D721Med (cell line): ENCODE results near the gene AGPAT3.

Experiments
- DNase-seq: peaks from one replicate; pipeline ENCODE4 v3.0.0; 2011; ENCODE audit warnings: low spot score; ENCODE audit not compliant: insufficient read length
- FAIRE-seq: peaks from 2 replicates; lab custom pipeline; 2011; peaks lifted over from hg19 to GRCh38; lab: Jason Lieb, UNC
- TF ChIP-seq, protein P1 (sequence below): IDR thresholded peaks from 2 replicates; pipeline ENCODE4 v1.5.1; 2012; ENCODE audit warnings: mild to moderate bottlenecking, control low read depth; ENCODE audit not compliant: insufficient read depth; ENCODE audit errors: missing control alignments

The AGPAT3 gene

DNA sequence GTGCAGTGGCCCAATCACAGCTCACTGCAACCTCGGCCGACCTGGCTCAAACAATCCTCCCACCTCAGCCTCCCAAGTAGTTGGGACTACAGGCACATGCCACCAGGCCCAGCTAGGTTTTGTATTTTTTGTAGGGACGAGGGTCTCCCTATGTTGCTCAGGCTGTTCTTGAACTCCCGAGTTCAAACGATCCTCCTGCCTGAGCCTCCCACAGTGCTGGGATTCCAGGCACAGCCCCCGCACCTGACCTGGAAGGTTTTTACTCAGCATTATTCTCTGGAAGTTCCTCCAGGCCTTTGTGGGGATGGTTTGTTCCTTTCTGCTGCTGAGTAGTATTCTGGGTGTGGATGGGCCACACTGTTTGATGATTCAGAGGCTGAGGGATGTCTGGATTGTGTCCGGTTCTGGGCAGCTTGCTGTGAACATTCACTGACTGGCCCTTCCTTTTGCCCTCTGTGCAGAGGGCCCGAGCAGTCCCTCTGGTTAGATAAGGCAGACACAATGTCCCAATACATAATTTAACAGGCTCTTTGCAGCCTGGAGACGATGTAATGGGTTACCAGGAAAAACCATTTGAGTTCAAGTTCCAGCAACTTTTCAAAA lies 141.1 kb downstream of the AGPAT3 start:
- TF ChIP-seq, protein P1, sequence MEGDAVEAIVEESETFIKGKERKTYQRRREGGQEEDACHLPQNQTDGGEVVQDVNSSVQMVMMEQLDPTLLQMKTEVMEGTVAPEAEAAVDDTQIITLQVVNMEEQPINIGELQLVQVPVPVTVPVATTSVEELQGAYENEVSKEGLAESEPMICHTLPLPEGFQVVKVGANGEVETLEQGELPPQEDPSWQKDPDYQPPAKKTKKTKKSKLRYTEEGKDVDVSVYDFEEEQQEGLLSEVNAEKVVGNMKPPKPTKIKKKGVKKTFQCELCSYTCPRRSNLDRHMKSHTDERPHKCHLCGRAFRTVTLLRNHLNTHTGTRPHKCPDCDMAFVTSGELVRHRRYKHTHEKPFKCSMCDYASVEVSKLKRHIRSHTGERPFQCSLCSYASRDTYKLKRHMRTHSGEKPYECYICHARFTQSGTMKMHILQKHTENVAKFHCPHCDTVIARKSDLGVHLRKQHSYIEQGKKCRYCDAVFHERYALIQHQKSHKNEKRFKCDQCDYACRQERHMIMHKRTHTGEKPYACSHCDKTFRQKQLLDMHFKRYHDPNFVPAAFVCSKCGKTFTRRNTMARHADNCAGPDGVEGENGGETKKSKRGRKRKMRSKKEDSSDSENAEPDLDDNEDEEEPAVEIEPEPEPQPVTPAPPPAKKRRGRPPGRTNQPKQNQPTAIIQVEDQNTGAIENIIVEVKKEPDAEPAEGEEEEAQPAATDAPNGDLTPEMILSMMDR: no peak
- no peak for FAIRE-seq
- no peak for DNase-seq

DNA sequence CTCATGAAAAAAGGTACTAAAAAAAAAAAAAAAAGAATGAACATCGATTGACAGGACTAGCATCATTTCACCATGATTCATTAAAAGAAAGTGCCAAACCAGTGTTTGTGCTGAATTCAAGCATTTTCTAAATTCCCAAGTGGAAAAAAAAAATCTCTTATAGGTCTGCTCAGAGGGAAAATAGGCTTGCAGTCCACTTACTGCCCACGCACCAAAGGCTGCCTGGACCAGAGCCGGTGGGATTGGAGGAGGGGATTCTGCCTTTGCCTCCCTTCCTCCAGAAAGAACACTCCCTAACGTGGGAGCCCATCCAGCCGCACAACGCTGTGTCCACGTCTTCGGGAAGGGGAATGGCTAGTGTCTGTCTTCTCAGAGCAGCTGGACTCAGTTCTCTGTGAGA lies 141.6 kb downstream of the AGPAT3 start:
- FAIRE-seq: no peak
- no peak for DNase-seq
- TF ChIP-seq, protein P1: no peak

DNA sequence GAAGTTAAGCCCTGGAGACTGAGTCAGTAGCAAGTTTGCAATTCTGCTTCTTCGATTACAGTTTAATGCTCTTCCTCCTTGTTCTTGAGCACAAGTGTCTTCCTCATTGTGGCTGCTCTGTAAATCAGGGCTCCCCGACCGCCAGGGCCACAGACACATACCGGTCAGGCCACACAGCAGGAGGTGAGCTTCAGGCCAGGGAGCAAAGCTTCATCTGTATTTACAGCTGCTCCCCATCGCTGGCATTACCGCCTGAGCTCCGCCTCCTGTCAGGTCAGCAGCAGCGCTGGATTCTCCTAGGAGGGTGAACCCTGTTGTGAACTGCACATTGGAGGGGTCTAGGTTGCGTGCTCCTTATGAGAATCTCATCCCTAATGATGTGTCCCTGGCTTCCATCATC lies 145.4 kb downstream of the AGPAT3 start:
- FAIRE-seq: no peak
- TF ChIP-seq, protein P1: no peak
- DNase-seq: no peak

DNA sequence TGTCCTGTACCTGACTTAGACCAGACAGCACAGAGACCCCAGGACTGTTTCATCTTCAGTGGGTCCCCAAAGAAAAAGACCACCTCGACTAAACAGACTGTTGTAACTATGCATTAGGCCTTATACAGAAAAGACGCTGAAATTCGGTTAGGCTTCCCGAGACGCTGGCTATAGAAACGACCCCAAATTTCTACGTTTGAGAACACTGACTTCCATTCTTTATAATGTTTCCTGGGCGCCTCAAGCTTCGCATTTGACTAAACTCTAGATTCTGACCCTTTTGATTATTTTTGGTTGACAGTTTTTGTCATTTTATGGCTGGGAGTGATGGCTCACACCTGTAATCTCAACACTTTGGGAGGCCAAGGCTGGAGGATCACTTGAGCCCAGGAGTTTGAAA lies 146.1 kb downstream of the AGPAT3 start:
- DNase-seq: no peak
- TF ChIP-seq, protein P1: no peak
- no peak for FAIRE-seq

GRCh38 chr21:44011579-44012473 lies 146.8 kb downstream of the AGPAT3 start, which contains the start of gene TRAPPC10:
Gene TRAPPC10, plus strand, starts transcription at chr21:44012309. Its CDS starts 185 bp downstream, at chr21:44012494.
- TF ChIP-seq, protein P1: no peak
- FAIRE-seq: no peak
- DNase-seq: peak; percentile 62

DNA sequence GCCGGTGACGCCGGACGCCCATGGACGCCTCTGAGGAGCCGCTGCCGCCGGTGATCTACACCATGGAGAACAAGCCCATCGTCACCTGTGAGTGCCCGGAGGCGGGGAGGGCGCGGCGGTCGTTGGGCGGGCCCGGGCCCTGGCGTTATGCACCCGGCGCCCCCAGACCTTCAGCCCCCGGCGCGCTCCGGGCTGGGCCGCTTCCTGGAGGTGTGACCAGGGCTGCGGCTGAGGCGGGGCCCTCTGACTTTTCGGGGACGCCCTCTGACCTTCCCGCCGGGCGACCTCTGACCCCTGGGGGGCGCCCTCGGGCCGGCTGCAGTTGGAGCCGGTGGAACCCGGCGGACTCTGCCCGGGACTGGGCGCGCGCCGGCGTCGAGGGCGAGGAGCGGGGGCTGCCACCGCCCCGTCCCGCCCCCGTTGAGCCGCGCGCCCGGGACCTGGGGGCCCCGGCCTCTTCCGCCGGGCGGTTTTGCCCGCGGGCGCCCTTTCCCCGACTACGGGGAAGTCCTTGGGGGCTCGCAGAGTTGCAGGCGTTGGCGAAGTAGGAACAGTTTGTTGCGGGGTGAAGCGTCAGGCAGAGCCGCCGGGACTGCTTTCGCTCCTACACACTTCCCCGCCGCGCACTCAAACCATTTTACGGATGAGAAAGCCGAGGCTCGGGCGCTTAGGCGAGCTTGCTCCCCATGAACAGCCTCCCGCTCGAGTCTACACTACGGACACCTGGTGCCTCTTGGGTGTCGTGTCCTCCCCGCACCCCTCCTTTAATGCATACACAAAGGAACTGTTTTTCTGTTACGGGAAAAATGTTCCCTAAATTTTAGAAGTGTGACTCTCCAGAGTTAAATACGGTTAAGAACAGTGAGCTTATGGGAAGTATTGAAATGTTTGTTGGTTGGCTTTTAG lies 147.7 kb downstream of the AGPAT3 start:
- FAIRE-seq (no peak), DNase-seq (no peak)
- TF ChIP-seq, protein P1: peak; percentile 24
